ENCODE measurements around the gene PRKAG2.

DNA sequence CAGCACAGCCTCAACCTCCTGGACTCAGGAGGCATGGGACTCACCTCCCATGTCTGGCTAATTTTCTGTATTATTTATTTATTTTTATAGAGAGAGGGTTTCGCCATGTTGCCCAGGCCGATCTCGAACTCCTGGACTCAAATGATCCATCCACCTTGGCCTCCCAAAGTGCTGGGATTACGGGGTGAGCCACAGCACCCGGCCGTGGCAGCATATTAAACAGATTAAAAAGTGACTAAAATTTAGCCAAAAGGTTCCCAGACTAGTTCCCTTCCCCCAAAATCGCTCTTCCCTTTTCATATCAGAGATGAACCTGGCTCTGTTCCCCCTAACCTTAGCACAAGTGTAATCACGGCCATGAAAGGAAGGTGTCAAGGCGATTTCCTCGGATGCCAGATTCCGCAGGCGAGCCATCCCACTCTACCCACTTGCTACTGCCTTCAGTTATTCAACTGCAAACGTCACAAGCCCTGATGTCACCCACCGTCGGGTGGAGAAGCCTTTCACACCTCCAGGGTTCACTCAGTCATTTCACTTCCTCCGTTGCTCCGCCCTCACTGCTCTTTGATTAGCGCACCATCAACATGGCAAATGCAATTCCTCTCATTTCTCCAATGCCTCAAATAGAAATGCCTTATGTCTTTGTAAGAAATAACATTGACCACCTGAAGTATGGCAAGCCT is 252.5 kb downstream of the PRKAG2 start:
- TF ChIP-seq POLR2A (IDR thresholded peaks at IDR 0.05; ENCODE audit: low read length): no peak
- no peak for TF ChIP-seq GATA1 (IDR thresholded peaks at IDR 0.05; ENCODE audit: low read depth, low read length)
